T-helper 2 cell (primary cell): Measurements from ENCODE around the gene NCOR2.

Source experiments
- DNase-seq, 5 experiments: peaks; one replicate each; pipeline versions ENCODE4 v3.0.0 to v3.0.0-alpha.2; 2012 to 2022
- total RNA-seq, 2 donors: gene quantifications; one replicate each; lab custom pipeline; 2026; lab: John Stamatoyannopoulos, UW

The NCOR2 gene
- 61.7 to 125 reads per million in 2 donors for total RNA-seq

- DNase-seq: peak in 4 of 5 experiments; percentile 32 to 63 (median 48)
These were observed at the start of gene NCOR2 for GRCh38 chr12:124566997-124567672. Gene NCOR2 (minus strand): TSS chr12:124567612. CDS start chr12:124495251, 72,361 bp downstream.

- DNase-seq: no peak
These were observed 49.2 kb upstream of the NCOR2 start for GRCh38 chr12:124616394-124617221.

- DNase-seq: no peak
These were observed 47.3 kb upstream of the NCOR2 start for GRCh38 chr12:124614512-124615292.

GRCh38 chr12:124613151-124613585 is 45.8 kb upstream of the NCOR2 start:
- no peak for DNase-seq

- DNase-seq: no peak
These were observed 44.9 kb upstream of the NCOR2 start for GRCh38 chr12:124612410-124612680.

GRCh38 chr12:124611559-124612409 is 44.4 kb upstream of the NCOR2 start:
- DNase-seq: no peak

- no peak for DNase-seq
These were observed 43.5 kb upstream of the NCOR2 start for GRCh38 chr12:124610629-124611558.

GRCh38 chr12:124610021-124610612 is 42.7 kb upstream of the NCOR2 start:
- DNase-seq: no peak

GRCh38 chr12:124609041-124609989 is 41.9 kb upstream of the NCOR2 start:
- DNase-seq: peak; percentile 50 to 85 (median 79)

GRCh38 chr12:124608450-124608870 is 41.0 kb upstream of the NCOR2 start:
- no peak for DNase-seq

- DNase-seq: no peak
These were observed 40.4 kb upstream of the NCOR2 start for GRCh38 chr12:124607681-124608425.

GRCh38 chr12:124605883-124606774 is 38.7 kb upstream of the NCOR2 start:
- no peak for DNase-seq

GRCh38 chr12:124605150-124605882 is 37.9 kb upstream of the NCOR2 start:
- DNase-seq: no peak

- no peak for DNase-seq
These were observed 36.9 kb upstream of the NCOR2 start for GRCh38 chr12:124604264-124604680.

GRCh38 chr12:124603831-124604251 is 36.4 kb upstream of the NCOR2 start:
- no peak for DNase-seq

- DNase-seq: no peak
These were observed 35.7 kb upstream of the NCOR2 start for GRCh38 chr12:124603100-124603541.

- DNase-seq: no peak
These were observed 34.3 kb upstream of the NCOR2 start for GRCh38 chr12:124601706-124602105.
